K562 (cell line): Measurements from ENCODE around the gene ADAMTS2. TPM values are rescaled to one million over a fixed set of nuclear protein-coding genes. Genes with fewer than 3 reads are reported as not detected.

Source experiments
- ATAC-seq: fragments of 200-7000 bp; cut with Tn5 transposase; 3 replicates; pipeline ENCODE4 v1.9.1; 2020; ENCODE audit warnings: moderate library complexity
- BruUV-seq: library from RNA; stranded (reverse); fragments of 400-500 nt; replicated peaks from 2 replicates; lab custom pipeline; 2021; lab: Mats Ljungman, UMichigan
- CTCF ChIA-PET: fragments of 300-600 bp; formaldehyde crosslinking; extraction: SDS; loops from one replicate; lab custom pipeline; 2021; ENCODE audit warnings: low intra/inter-chr PET ratio; lab: Yijun Ruan, JAX
- POLR2A ChIA-PET: fragments of 300-600, 350-650 bp; sonication (Branson Sonifier 250); formaldehyde crosslinking; extraction: SDS; loops from one replicate; lab custom pipeline; 2021; ENCODE audit warnings: antibody characterized with exemption, inconsistent platforms; lab: Yijun Ruan, JAX
- DNase-seq, 4 experiments: peaks; one replicate each; pipeline versions ENCODE4 v3.0.0 to v3.0.0-alpha.2; 2011 to 2018; ENCODE audit warnings: low spot score in 3 of 4, mixed read lengths in 3 of 4; ENCODE audit errors: extremely low read depth in 1 of 4
- FAIRE-seq: peaks from 2 replicates; lab custom pipeline; 2011; peaks lifted over from hg19 to GRCh38; lab: Jason Lieb, UNC
- H2AFZ ChIP-seq: 2 replicates; pipeline ENCODE4 v1.6.0; 2011; ENCODE audit warnings: low read depth, low read length, control low read depth, inconsistent platforms
- H3K27ac ChIP-seq: fragments of 200-600 bp; 3 replicates; pipeline ENCODE4 v1.8.0; 2011; ENCODE audit warnings: low read depth, mild to moderate bottlenecking, control low read depth, inconsistent platforms, low read length, moderate library complexity, mixed read lengths; ENCODE audit errors: extremely low read depth
- H3K27me3 ChIP-seq, 2 experiments: fragments of 300-600 bp in 1 of 2; 2 replicates in 1 of 2; 3 replicates in 1 of 2; pipeline versions ENCODE4 v1.6.0 to v1.8.0; 2011; ENCODE audit warnings: inconsistent platforms in 2 of 2, low read length in 2 of 2, mild to moderate bottlenecking in 1 of 2, mixed read lengths in 1 of 2, moderate library complexity in 1 of 2; ENCODE audit not compliant: control insufficient read depth in 2 of 2, insufficient read depth in 2 of 2
- H3K36me3 ChIP-seq: fragments of 300-600 bp; 3 replicates; pipeline ENCODE4 v1.8.0; 2011; ENCODE audit warnings: mild to moderate bottlenecking, low read length, inconsistent platforms; ENCODE audit not compliant: control insufficient read depth, insufficient read depth
- H3K4me1 ChIP-seq, 2 experiments: fragments of 200-600 bp in 1 of 2; replicated peaks in 1 of 2; 2 replicates in 1 of 2; 3 replicates in 1 of 2; pipeline versions ENCODE4 v1.5.1 to v1.8.0; 2011; ENCODE audit warnings: inconsistent platforms in 2 of 2, low read length in 2 of 2, mild to moderate bottlenecking in 1 of 2, mixed read lengths in 1 of 2, moderate library complexity in 1 of 2; ENCODE audit not compliant: control insufficient read depth in 2 of 2, insufficient read depth in 2 of 2
- H3K4me2 ChIP-seq: 2 replicates; pipeline ENCODE4 v1.6.1; 2011; ENCODE audit warnings: low read length, control low read depth, inconsistent platforms, mixed read lengths; ENCODE audit not compliant: insufficient read depth
- H3K4me3 ChIP-seq: fragments of 200-600 bp; sonication (generic), shearing (Covaris generic); 2 replicates; pipeline ENCODE4 v1.5.1; 2016; ENCODE audit warnings: control low read depth, inconsistent platforms
- H3K79me2 ChIP-seq: fragments of 200-600 bp; 3 replicates; pipeline ENCODE4 v1.8.0; 2011; ENCODE audit warnings: low read length, inconsistent platforms; ENCODE audit not compliant: control insufficient read depth, insufficient read depth
- H3K9ac ChIP-seq, 2 experiments: 2 replicates each; pipeline versions ENCODE4 v1.6.0 to v1.6.1; 2011; ENCODE audit warnings: low read depth in 2 of 2, low read length in 2 of 2, control low read depth in 1 of 2, inconsistent platforms in 1 of 2, mild to moderate bottlenecking in 1 of 2, mixed read lengths in 1 of 2; ENCODE audit not compliant: insufficient read depth in 1 of 2
- H3K9me1 ChIP-seq: one replicate; pipeline ENCODE4 v1.6.0; 2011; ENCODE audit warnings: inconsistent platforms, mild to moderate bottlenecking, low read length, moderate library complexity; ENCODE audit not compliant: control insufficient read depth, insufficient read depth
- H3K9me3 ChIP-seq: replicated peaks from 2 replicates; pipeline ENCODE4 v1.5.1; 2011; ENCODE audit warnings: low read depth, low read length, inconsistent platforms; ENCODE audit not compliant: control insufficient read depth, insufficient read depth
- H4K20me1 ChIP-seq: replicated peaks from 2 replicates; pipeline ENCODE4 v1.6.1; 2011; ENCODE audit warnings: low read length, inconsistent platforms, mixed read lengths; ENCODE audit not compliant: control insufficient read depth, insufficient read depth
- BCOR ChIP-seq: fragments of 450-650 bp; IDR thresholded peaks from 2 replicates; pipeline ENCODE4 v1.6.1; 2016
- BRD4 ChIP-seq: fragments of 200-600 bp; sonication (generic); IDR thresholded peaks from 2 replicates; pipeline ENCODE4 v1.6.1; 2017; ENCODE audit warnings: inconsistent platforms
- EP400 ChIP-seq: fragments of 450-650 bp; IDR thresholded peaks from 2 replicates; pipeline ENCODE4 v1.6.1; 2017; ENCODE audit warnings: antibody characterized with exemption, mild to moderate bottlenecking, moderate library complexity
- MED1 ChIP-seq: sonication (generic); formaldehyde crosslinking; IDR thresholded peaks from 2 replicates; pipeline ENCODE4 v1.8.1; 2023; ENCODE audit warnings: missing genetic modification reagents, borderline replicate concordance
- SIRT6 ChIP-seq: IDR thresholded peaks from one replicate; pipeline ENCODE4 v1.6.1; 2012; ENCODE audit warnings: low read depth, mild to moderate bottlenecking, control low read depth, inconsistent platforms, low read length, moderate library complexity
- SPI1 ChIP-seq: IDR thresholded peaks from 2 replicates; pipeline ENCODE4 v1.6.1; 2011; ENCODE audit warnings: low read depth, low read length, control low read depth, borderline replicate concordance
- SRSF7 ChIP-seq: fragments of 200-400 bp; formaldehyde crosslinking; optimal IDR thresholded peaks from 2 replicates; pipeline ENCODE3; 2017; ENCODE audit warnings: mild to moderate bottlenecking, low read depth, low read length
- ZBTB33 ChIP-seq: sonication (generic); formaldehyde crosslinking; IDR thresholded peaks from 2 replicates; pipeline ENCODE4 v1.8.1; 2023; ENCODE audit warnings: mild to moderate bottlenecking, missing genetic modification reagents
- WGBS: fragments of 100-300 bp; shearing (Covaris generic); methylation state at CpG from one replicate; pipeline ENCODE4 v1.1.6; 2016; ENCODE audit warnings: low coverage, mixed read lengths; ENCODE audit not compliant: insufficient coverage; ENCODE audit errors: missing lambda C conversion rate; 5-methylcytosine and 5-hydroxymethylcytosine counted together
- in situ Hi-C: fragments of 300-500 bp; cut with MboI; formaldehyde crosslinking; loops from 4 replicates; pipeline ENCODE4 v1.15.0; 2018; ENCODE audit warnings: inconsistent platforms, mixed read lengths
- intact Hi-C: fragments of 100-400 bp; cut with micrococcal nuclease; formaldehyde crosslinking; loops from 2 replicates; pipeline ENCODE4 v1.14.2; 2022
- polyA plus RNA-seq, 8 experiments: library from polyadenylated mRNA; depleted of rRNA in 4 of 8; stranded (reverse) in 5 of 8; unstranded in 3 of 8; fragments of >200 nt; fragmentation: Nextera tagmentation in 2 of 8; fragmentation: Illumina TruSeq in 1 of 8; extraction: Ambion mirVana in 2 of 8; extraction: Trizol in 1 of 8; gene quantifications; 2 replicates each; pipeline versions ENCODE4 v1.2.1 to v1.2.3, GENCODE V29; 2011 to 2014; ENCODE audit warnings: inconsistent platforms in 1 of 8, missing spikeins in 1 of 8
- total RNA-seq, 7 experiments: library from RNA; depleted of rRNA in 6 of 7; stranded (reverse); fragments of >200 nt in 6 of 7; fragmentation: Illumina TruSeq in 2 of 7; extraction: Trizol in 2 of 7; gene quantifications; 2 replicates each; pipeline versions ENCODE4 v1.2.1 to v1.2.3, GENCODE V29; 2011 to 2021; ENCODE audit warnings: low replicate concordance in 1 of 7
- TF ChIP-seq, protein P1 (sequence below): sonication (generic); formaldehyde crosslinking; IDR thresholded peaks from 2 replicates; pipeline ENCODE4 v1.8.0; 2022; ENCODE audit warnings: mild to moderate bottlenecking, missing genetic modification reagents

Gene ADAMTS2
- total and polyA plus RNA-seq, 9 of the 15 experiments (the other 6 are each of a cell fraction or from before 2014, with no cell fraction given) = not detected

- Histone ChIP-seq H3K9me3 (no peaks in the 10 kb centered on the region), H3K79me2 (no peaks in the 10 kb centered on the region), H2AFZ (no peak overlapping the region), H3K27me3 (peaks cover 31 to 91% of the 10 kb centered on the region in 2 experiments; a peak in 3 of 5 replicates), H3K4me2 (no peak overlapping the region), H3K9me1 (no peaks in the 10 kb centered on the region), H3K4me3 (no peak overlapping the region), H3K9ac (no peak overlapping the region), H4K20me1 (peaks cover 14% of the 10 kb centered on the region; the same call in 1 of the 2 replicates), H3K27ac (no peak overlapping the region), H3K4me1 (peaks cover 0 to 16% of the 10 kb centered on the region in 2 experiments; a peak in 1 of 5 replicates), H3K36me3 (no peaks in the 10 kb centered on the region)
- TF ChIP-seq SPI1 (peak; percentile 4; the same call in 1 of the 2 replicates), BCOR (no peak)
- DNase-seq = no peak
- POLR2A ChIA-PET = interaction anchor here (0.7 kb wide), 1 partner anchor 130 kb away, joined by 3 read pairs; no protein-coding TSS in a partner anchor
- no peak for ATAC-seq
- intact Hi-C loops (no loop called here), in situ Hi-C loops (no loop called here)
- no peak for FAIRE-seq
- CTCF ChIA-PET = no interaction called here
- BruUV-seq = no TSS peak
- WGBS = 0% methylated on average over 9 of the region's 10 CpGs
These were observed 5.3 kb downstream of the ADAMTS2 start for GRCh38 chr5:179339996-179340395.

DNA sequence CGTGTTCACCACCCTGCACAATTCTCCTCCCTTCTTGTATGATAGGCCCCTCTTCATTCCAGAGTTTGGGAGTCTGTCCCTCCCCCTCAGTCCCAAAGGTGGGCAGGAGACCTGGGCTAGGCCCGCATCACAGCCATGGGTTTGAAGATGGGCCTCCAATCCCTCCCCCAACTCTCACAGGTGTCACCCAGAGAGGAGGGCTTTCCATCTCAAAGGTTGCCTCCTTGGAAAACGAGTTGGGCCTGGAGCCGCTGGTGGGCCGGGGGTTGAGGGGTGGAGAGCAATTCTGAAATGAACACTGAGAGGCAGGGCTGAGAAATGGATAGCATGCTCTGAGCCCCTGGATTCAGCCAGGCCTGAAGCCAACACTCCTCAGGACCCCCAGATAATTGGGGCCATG is 6.2 kb downstream of the ADAMTS2 start:
- 0% methylated on average over 5 of the region's 5 CpGs for WGBS
- CTCF ChIA-PET = no interaction called here
- H3K27ac ChIP-seq = no peak overlapping the region
- H2AFZ ChIP-seq = no peak overlapping the region
- no peaks in the 10 kb centered on the region for H3K9me3 ChIP-seq
- ATAC-seq = no peak
- no peak for DNase-seq
- intact Hi-C loops (no loop called here), in situ Hi-C loops (no loop called here)
- FAIRE-seq = no peak
- H4K20me1 ChIP-seq = peaks cover 14% of the 10 kb centered on the region; the same call in 1 of the 2 replicates
- no TSS peak for BruUV-seq
- H3K9me1 ChIP-seq = no peaks in the 10 kb centered on the region
- peaks cover 31 to 87% of the 10 kb centered on the region in 2 experiments; a peak in 3 of 5 replicates for H3K27me3 ChIP-seq
- no peak overlapping the region for H3K4me2 ChIP-seq
- no peak overlapping the region; a peak in 1 of 4 replicates for H3K9ac ChIP-seq
- H3K36me3 ChIP-seq = no peaks in the 10 kb centered on the region
- no peaks in the 10 kb centered on the region for H3K79me2 ChIP-seq
- POLR2A ChIA-PET = no interaction called here
- peaks cover 0 to 6% of the 10 kb centered on the region in 2 experiments; a peak in 1 of 5 replicates for H3K4me1 ChIP-seq
- no peak overlapping the region for H3K4me3 ChIP-seq
- TF ChIP-seq, protein P1, sequence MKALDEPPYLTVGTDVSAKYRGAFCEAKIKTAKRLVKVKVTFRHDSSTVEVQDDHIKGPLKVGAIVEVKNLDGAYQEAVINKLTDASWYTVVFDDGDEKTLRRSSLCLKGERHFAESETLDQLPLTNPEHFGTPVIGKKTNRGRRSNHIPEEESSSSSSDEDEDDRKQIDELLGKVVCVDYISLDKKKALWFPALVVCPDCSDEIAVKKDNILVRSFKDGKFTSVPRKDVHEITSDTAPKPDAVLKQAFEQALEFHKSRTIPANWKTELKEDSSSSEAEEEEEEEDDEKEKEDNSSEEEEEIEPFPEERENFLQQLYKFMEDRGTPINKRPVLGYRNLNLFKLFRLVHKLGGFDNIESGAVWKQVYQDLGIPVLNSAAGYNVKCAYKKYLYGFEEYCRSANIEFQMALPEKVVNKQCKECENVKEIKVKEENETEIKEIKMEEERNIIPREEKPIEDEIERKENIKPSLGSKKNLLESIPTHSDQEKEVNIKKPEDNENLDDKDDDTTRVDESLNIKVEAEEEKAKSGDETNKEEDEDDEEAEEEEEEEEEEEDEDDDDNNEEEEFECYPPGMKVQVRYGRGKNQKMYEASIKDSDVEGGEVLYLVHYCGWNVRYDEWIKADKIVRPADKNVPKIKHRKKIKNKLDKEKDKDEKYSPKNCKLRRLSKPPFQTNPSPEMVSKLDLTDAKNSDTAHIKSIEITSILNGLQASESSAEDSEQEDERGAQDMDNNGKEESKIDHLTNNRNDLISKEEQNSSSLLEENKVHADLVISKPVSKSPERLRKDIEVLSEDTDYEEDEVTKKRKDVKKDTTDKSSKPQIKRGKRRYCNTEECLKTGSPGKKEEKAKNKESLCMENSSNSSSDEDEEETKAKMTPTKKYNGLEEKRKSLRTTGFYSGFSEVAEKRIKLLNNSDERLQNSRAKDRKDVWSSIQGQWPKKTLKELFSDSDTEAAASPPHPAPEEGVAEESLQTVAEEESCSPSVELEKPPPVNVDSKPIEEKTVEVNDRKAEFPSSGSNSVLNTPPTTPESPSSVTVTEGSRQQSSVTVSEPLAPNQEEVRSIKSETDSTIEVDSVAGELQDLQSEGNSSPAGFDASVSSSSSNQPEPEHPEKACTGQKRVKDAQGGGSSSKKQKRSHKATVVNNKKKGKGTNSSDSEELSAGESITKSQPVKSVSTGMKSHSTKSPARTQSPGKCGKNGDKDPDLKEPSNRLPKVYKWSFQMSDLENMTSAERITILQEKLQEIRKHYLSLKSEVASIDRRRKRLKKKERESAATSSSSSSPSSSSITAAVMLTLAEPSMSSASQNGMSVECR (CRISPR knock-in tag) = no peak
- TF ChIP-seq SIRT6 (no peak), SRSF7 (no peak), BRD4 (no peak), ZBTB33 (CRISPR knock-in tag) (no peak), EP400 (no peak), SPI1 (no peak), MED1 (CRISPR knock-in tag) (no peak)
